Colonic mucosa (tissue), 4 donors: Measurements from ENCODE around the gene CLTB. TPM values are rescaled to one million over a fixed set of nuclear protein-coding genes. Genes with fewer than 3 reads are reported as not detected.

Source experiments
- DNase-seq: peaks from one replicate; pipeline ENCODE4 v3.0.0-alpha.2; 2020
- H3K27ac ChIP-seq: fragments of 200-600 bp; one replicate; pipeline ENCODE4 v1.8.0; 2021
- H3K27me3 ChIP-seq: fragments of 200-600 bp; one replicate; pipeline ENCODE4 v1.8.0; 2021
- H3K36me3 ChIP-seq: fragments of 200-600 bp; one replicate; pipeline ENCODE4 v1.8.0; 2021
- H3K4me1 ChIP-seq: fragments of 200-600 bp; one replicate; pipeline ENCODE4 v1.8.0; 2021; ENCODE audit warnings: mild to moderate bottlenecking
- H3K4me3 ChIP-seq: fragments of 200-600 bp; one replicate; pipeline ENCODE4 v1.8.0; 2021
- H3K9ac ChIP-seq, 2 donors: one replicate each; pipeline ENCODE4 v1.7.0; 2013; ENCODE audit warnings: control low read depth in 2 of 2, low read depth in 2 of 2, low read length in 2 of 2
- H3K9me3 ChIP-seq: fragments of 200-600 bp; one replicate; pipeline ENCODE4 v1.8.0; 2021
- CTCF ChIP-seq: fragments of 200-600 bp; IDR thresholded peaks from one replicate; pipeline ENCODE4 v1.8.0; 2022; ENCODE audit warnings: antibody characterized with exemption, mild to moderate bottlenecking
- intact Hi-C: fragments of 100-400 bp; cut with DNase I; formaldehyde crosslinking; loops from one replicate; pipeline ENCODE4 v1.14.1; 2022
- total RNA-seq, 2 donors: library from RNA; stranded (reverse); fragmentation: NEBNext Ultra II Directional in 1 of 2; extraction: Animal tissue kit (Norgen Biotek cat#: 25700) in 1 of 2; gene quantifications; one replicate each; pipeline ENCODE4 v1.2.1, GENCODE V29; 2021
- donor health status: healthy.
- donor health status: DM: no; HTN: no; CAD: no.
- donor health status: DM: no; HTN: no; CAD: no.

The CLTB gene, protein sequence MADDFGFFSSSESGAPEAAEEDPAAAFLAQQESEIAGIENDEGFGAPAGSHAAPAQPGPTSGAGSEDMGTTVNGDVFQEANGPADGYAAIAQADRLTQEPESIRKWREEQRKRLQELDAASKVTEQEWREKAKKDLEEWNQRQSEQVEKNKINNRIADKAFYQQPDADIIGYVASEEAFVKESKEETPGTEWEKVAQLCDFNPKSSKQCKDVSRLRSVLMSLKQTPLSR
- total RNA-seq: 100 to 1,000 TPM; 181 to 263 TPM

GRCh38 chr5:176415952-176416924 lies at the start of gene CLTB:
TSS of gene CLTB (minus strand) at chr5:176416539. CDS start at chr5:176416363, 176 bp downstream.
- Histone ChIP-seq H3K9ac (peak within 1 kb of the TSS; percentile 93 to 99), H3K9me3 (no peaks in the 10 kb centered on the region), H3K36me3 (no peaks in the 10 kb centered on the region), H3K27me3 (no peaks in the 10 kb centered on the region), H3K4me3 (peak within 1 kb of the TSS; percentile 97), H3K27ac (peak within 1 kb of the TSS; percentile 91), H3K4me1 (no peaks in the 10 kb centered on the region)
- DNase-seq: peak; percentile 91
- peak; percentile 51 for TF ChIP-seq CTCF
- intact Hi-C loops: loop anchor here (10.0 kb wide), 1 partner anchor 119 kb away; the partner anchor contains the start of gene RNF44

DNA sequence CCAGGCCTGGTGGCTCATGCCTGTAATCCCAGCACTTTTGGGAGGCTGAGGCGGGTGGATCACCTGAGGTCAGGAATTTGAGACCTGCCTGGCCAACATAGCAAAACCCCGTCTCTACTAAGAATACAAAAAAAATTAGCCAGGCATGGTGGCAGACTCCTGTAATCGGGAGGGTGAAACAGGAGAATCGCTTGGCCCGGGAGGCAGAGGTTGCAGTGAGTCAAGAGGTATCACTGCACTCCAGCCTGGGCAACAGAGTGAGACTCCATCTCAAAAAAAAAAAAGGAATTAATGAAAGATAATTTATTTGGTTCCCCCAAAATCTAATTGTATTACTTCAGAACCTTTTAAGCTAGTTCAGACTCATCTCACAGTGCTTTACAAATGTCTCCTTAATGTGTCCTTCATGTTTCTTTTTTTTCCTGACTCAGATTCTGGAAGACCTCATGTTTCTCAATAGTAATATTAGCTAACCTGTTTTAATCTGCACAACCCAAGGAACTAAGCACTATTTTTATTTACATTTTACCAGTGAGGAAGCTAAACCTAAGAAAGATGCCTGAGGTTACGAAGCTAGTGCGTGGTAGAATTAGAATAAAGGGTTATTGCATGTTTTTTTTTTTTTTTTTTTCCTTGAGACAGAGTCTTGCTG lies 46.9 kb upstream of the CLTB start:
- Histone ChIP-seq H3K9ac (no peak overlapping the region), H3K27me3 (no peaks in the 10 kb centered on the region), H3K36me3 (no peaks in the 10 kb centered on the region), H3K4me1 (no peaks in the 10 kb centered on the region), H3K4me3 (no peak overlapping the region), H3K9me3 (no peaks in the 10 kb centered on the region), H3K27ac (no peak overlapping the region)
- intact Hi-C loops: no loop called here
- no peak for TF ChIP-seq CTCF
- DNase-seq: no peak

- H3K9ac ChIP-seq: no peak overlapping the region
- TF ChIP-seq CTCF: no peak
- intact Hi-C loops: no loop called here
- DNase-seq: no peak
- no peaks in the 10 kb centered on the region for H3K36me3 ChIP-seq
- no peaks in the 10 kb centered on the region for H3K9me3 ChIP-seq
- H3K4me3 ChIP-seq: no peak overlapping the region
- H3K27ac ChIP-seq: no peak overlapping the region
- H3K4me1 ChIP-seq: no peaks in the 10 kb centered on the region
- H3K27me3 ChIP-seq: no peaks in the 10 kb centered on the region
Measured at GRCh38 chr5:176461349-176461748, 45.0 kb upstream of the CLTB start.

DNA sequence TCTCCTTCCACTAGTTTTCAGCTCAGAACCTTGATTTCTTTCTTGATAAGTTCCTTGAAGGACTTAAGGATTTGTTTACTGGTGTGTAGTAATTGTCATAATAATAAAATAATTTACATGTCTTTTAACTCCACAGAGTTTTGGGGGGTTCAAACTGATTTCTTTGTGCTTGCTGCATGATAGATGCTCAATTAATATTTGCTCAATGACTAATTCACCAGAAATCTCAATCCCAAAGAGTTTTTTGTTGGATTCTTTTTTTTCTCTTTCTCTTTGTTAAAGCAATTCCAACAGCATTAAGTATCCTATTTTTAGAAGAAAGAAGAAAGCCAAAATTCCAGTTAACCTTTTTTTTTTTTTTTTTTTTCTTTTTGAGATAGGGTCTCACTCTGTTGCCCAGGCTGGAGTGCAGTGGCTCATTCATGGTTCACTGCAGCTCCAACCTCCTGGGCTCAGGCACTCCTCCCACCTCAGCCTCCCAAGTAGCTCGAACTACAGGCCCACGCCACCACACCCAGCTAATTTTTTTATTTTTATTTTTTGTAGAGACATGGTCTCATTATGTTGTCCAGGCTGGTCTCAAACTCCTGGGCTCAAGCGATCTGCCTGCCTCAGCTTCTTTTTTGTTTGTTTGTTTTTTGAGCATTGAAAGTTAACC lies 42.7 kb upstream of the CLTB start:
- no peak overlapping the region for H3K27ac ChIP-seq
- DNase-seq: no peak
- H3K27me3 ChIP-seq: no peaks in the 10 kb centered on the region
- intact Hi-C loops: no loop called here
- no peak overlapping the region for H3K4me3 ChIP-seq
- H3K36me3 ChIP-seq: no peaks in the 10 kb centered on the region
- H3K4me1 ChIP-seq: no peaks in the 10 kb centered on the region
- H3K9me3 ChIP-seq: no peaks in the 10 kb centered on the region
- TF ChIP-seq CTCF: no peak
- H3K9ac ChIP-seq: no peak overlapping the region
